SU-DHL-6 (cell line): Measurements from ENCODE around the gene POFUT2.

Source experiments
- CTCF ChIP-seq: fragments of 200-600 bp; sonication (generic); IDR thresholded peaks from one replicate; pipeline ENCODE4 v1.5.1; 2017; ENCODE audit warnings: antibody characterized with exemption, mild to moderate bottlenecking, low read length, moderate library complexity; ENCODE audit not compliant: insufficient read depth, poor library complexity, severe bottlenecking
- EZH2phosphoT487 ChIP-seq: fragments of 200-600 bp; sonication (generic), shearing (Covaris generic); conservative IDR thresholded peaks from 2 replicates; pipeline ENCODE4 v1.6.1; 2018; ENCODE audit warnings: mild to moderate bottlenecking, antibody characterized with exemption, low read length, moderate library complexity, mixed read lengths

GRCh38 chr21:45267390-45267760, 20.3 kb downstream of the POFUT2 start:
- no peak for TF ChIP-seq CTCF
- TF ChIP-seq EZH2phosphoT487, result no peak
